K562 (cell line): Measurements from ENCODE around the gene PCDHGA4. TPM values are rescaled to one million over a fixed set of nuclear protein-coding genes. Genes with fewer than 3 reads are reported as not detected.

ENCODE experiments used
- ATF7 ChIP-seq: fragments of 450-650 bp; IDR thresholded peaks from 2 replicates; pipeline ENCODE4 v1.7.1; 2014; ENCODE audit warnings: mild to moderate bottlenecking, moderate library complexity
- CBX3 ChIP-seq, 2 experiments: IDR thresholded peaks; 1 replicate in 1 of 2; 2 replicates in 1 of 2; pipeline ENCODE4 v1.6.1; 2012; ENCODE audit warnings: inconsistent platforms in 2 of 2, low read length in 2 of 2, borderline replicate concordance in 1 of 2, control low read depth in 1 of 2
- EHMT2 ChIP-seq: fragments of 450-650 bp; IDR thresholded peaks from 2 replicates; pipeline ENCODE4 v1.6.1; 2018; ENCODE audit warnings: antibody characterized with exemption
- GATA2 ChIP-seq: sonication (generic); formaldehyde crosslinking; IDR thresholded peaks from 2 replicates; pipeline ENCODE4 v1.4.0; 2020; ENCODE audit warnings: mild to moderate bottlenecking, missing genetic modification reagents
- MCM3 ChIP-seq: fragments of 450-650 bp; IDR thresholded peaks from 2 replicates; pipeline ENCODE4 v1.6.1; 2016
- PPARD ChIP-seq: fragments of 250-450 bp; sonication (Bioruptor Pico); IDR thresholded peaks from 2 replicates; pipeline ENCODE4 v1.8.0; 2022; ENCODE audit warnings: inconsistent platforms, mild to moderate bottlenecking, moderate library complexity
- TAF9B ChIP-seq: fragments of 450-650 bp; IDR thresholded peaks from 2 replicates; pipeline ENCODE4 v1.6.1; 2018; ENCODE audit warnings: mild to moderate bottlenecking; ENCODE audit not compliant: partially characterized antibody
- TOE1 ChIP-seq, 2 experiments: fragments of 450-650 bp in 1 of 2; sonication (generic) in 1 of 2; formaldehyde crosslinking in 1 of 2; IDR thresholded peaks; 2 replicates each; pipeline versions ENCODE4 v1.7.1 to v1.8.0; 2016 to 2022; ENCODE audit warnings: borderline replicate concordance in 2 of 2, mild to moderate bottlenecking in 2 of 2, antibody characterized with exemption in 1 of 2, inconsistent platforms in 1 of 2, low read depth in 1 of 2, missing genetic modification reagents in 1 of 2, moderate library complexity in 1 of 2
- ZNF3 ChIP-seq: fragments of 250-450 bp; sonication (Bioruptor Pico); IDR thresholded peaks from 2 replicates; pipeline ENCODE4 v1.5.0; 2021; ENCODE audit warnings: mild to moderate bottlenecking, moderate library complexity
- ZNF778 ChIP-seq: fragments of 450-650 bp; formaldehyde crosslinking; IDR thresholded peaks from 2 replicates; pipeline ENCODE4 v1.4.0; 2020; ENCODE audit warnings: mild to moderate bottlenecking, moderate library complexity
- polyA plus RNA-seq, 8 experiments: library from polyadenylated mRNA; depleted of rRNA in 4 of 8; stranded (reverse) in 5 of 8; unstranded in 3 of 8; fragments of >200 nt; fragmentation: Nextera tagmentation in 2 of 8; fragmentation: Illumina TruSeq in 1 of 8; extraction: Ambion mirVana in 2 of 8; extraction: Trizol in 1 of 8; gene quantifications; 2 replicates each; pipeline versions ENCODE4 v1.2.1 to v1.2.3, GENCODE V29; 2011 to 2014; ENCODE audit warnings: inconsistent platforms in 1 of 8, missing spikeins in 1 of 8
- total RNA-seq, 7 experiments: library from RNA; depleted of rRNA in 6 of 7; stranded (reverse); fragments of >200 nt in 6 of 7; fragmentation: Illumina TruSeq in 2 of 7; extraction: Trizol in 2 of 7; gene quantifications; 2 replicates each; pipeline versions ENCODE4 v1.2.1 to v1.2.3, GENCODE V29; 2011 to 2021; ENCODE audit warnings: low replicate concordance in 1 of 7
- TF ChIP-seq, protein P1 (sequence below): fragments of 450-650 bp; IDR thresholded peaks from 2 replicates; pipeline ENCODE4 v1.6.1; 2016
- TF ChIP-seq, protein P2 (sequence below): sonication (generic); formaldehyde crosslinking; IDR thresholded peaks from 2 replicates; pipeline ENCODE4 v1.8.1; 2023; ENCODE audit warnings: mild to moderate bottlenecking, missing genetic modification reagents
- TF ChIP-seq, protein P3 (sequence below): IDR thresholded peaks from 2 replicates; pipeline ENCODE4 v1.6.1; 2012; ENCODE audit warnings: low read depth, low read length, improper control_type of control experiment, borderline replicate concordance
- TF ChIP-seq, protein P4 (sequence below): fragments of 250-450 bp; sonication (Bioruptor Pico); IDR thresholded peaks from 2 replicates; pipeline ENCODE4 v1.4.0; 2020; ENCODE audit warnings: mild to moderate bottlenecking, moderate library complexity, borderline replicate concordance

The PCDHGA4 gene
- total and polyA plus RNA-seq, 9 of the 15 experiments (the other 6 are each of a cell fraction or from before 2014, with no cell fraction given): 0.12 to 0.40 (median 0.36) TPM; not detected in 2

DNA sequence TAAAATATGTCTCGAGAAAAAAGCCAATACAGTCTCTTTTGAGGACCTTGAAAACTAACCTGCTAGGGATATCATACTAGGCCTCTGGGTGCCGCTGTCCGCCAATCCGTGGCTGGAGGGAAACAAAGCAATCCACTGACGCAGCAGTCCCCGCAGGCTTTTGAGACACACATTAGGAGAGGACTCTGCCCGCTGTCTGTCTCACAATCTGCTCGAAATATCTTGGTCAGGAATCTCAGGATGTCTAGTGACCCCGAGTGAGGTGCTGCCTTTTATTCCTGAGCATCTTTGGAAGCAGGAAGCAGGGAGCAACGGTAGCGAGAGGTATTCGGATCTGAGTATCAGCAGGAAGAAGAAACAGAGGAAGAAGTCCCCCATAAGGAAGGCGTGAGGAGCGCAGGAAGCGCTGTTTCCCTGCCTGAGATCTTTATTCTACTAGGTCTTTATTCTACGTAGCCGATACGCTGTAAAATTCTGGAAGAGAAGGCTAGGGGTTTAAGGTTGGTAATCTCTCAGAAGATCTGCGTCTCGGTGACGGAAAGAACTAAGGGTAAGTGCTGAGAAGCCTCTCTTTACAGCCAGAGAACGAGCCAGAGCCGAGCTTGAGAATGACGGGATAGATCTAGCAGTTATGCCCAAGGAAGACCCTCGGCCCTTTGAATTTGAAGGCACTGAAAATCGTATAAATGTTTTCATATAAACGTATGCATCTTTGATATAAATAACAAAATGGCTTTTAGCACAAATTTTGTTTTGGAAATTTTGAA, 28.6 kb upstream of the PCDHGA4 start (continued):
- TF ChIP-seq ZNF3 (CRISPR knock-in tag) (no peak), TOE1 (IDR thresholded peaks at IDR 0.05; ENCODE audit: borderline replicate concordance) (0 out of 2 replicates have a peak, but pooled peaks have one; percentile 35), TOE1 (CRISPR knock-in tag; IDR thresholded peaks at IDR 0.05; ENCODE audit: borderline replicate concordance, low read depth) (no peak), CBX3 (IDR thresholded peaks at IDR 0.05; ENCODE audit: borderline replicate concordance in 1 of 2, low read length in 2 of 2) (peak in 1 of 2 experiments; percentile 69; a peak in 2 of 3 replicates), MCM3 (no peak), ATF7 (no peak), PPARD (CRISPR knock-in tag) (no peak), ZNF778 (CRISPR knock-in tag) (no peak), GATA2 (CRISPR knock-in tag) (peak; percentile 51; the same call in 1 of the 2 replicates), EHMT2 (no peak), TAF9B (no peak)
- TF ChIP-seq, protein P1, sequence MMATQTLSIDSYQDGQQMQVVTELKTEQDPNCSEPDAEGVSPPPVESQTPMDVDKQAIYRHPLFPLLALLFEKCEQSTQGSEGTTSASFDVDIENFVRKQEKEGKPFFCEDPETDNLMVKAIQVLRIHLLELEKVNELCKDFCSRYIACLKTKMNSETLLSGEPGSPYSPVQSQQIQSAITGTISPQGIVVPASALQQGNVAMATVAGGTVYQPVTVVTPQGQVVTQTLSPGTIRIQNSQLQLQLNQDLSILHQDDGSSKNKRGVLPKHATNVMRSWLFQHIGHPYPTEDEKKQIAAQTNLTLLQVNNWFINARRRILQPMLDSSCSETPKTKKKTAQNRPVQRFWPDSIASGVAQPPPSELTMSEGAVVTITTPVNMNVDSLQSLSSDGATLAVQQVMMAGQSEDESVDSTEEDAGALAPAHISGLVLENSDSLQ: peak; percentile 55
- TF ChIP-seq, protein P2, sequence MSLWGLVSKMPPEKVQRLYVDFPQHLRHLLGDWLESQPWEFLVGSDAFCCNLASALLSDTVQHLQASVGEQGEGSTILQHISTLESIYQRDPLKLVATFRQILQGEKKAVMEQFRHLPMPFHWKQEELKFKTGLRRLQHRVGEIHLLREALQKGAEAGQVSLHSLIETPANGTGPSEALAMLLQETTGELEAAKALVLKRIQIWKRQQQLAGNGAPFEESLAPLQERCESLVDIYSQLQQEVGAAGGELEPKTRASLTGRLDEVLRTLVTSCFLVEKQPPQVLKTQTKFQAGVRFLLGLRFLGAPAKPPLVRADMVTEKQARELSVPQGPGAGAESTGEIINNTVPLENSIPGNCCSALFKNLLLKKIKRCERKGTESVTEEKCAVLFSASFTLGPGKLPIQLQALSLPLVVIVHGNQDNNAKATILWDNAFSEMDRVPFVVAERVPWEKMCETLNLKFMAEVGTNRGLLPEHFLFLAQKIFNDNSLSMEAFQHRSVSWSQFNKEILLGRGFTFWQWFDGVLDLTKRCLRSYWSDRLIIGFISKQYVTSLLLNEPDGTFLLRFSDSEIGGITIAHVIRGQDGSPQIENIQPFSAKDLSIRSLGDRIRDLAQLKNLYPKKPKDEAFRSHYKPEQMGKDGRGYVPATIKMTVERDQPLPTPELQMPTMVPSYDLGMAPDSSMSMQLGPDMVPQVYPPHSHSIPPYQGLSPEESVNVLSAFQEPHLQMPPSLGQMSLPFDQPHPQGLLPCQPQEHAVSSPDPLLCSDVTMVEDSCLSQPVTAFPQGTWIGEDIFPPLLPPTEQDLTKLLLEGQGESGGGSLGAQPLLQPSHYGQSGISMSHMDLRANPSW (CRISPR knock-in tag): no peak
- TF ChIP-seq, protein P3, sequence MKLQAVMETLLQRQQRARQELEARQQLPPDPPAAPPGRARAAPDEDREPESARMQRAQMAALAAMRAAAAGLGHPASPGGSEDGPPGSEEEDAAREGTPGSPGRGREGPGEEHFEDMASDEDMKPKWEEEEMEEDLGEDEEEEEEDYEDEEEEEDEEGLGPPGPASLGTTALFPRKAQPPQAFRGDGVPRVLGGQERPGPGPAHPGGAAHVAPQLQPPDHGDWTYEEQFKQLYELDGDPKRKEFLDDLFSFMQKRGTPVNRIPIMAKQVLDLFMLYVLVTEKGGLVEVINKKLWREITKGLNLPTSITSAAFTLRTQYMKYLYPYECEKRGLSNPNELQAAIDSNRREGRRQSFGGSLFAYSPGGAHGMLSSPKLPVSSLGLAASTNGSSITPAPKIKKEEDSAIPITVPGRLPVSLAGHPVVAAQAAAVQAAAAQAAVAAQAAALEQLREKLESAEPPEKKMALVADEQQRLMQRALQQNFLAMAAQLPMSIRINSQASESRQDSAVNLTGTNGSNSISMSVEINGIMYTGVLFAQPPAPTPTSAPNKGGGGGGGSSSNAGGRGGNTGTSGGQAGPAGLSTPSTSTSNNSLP: no peak
- TF ChIP-seq, protein P4, sequence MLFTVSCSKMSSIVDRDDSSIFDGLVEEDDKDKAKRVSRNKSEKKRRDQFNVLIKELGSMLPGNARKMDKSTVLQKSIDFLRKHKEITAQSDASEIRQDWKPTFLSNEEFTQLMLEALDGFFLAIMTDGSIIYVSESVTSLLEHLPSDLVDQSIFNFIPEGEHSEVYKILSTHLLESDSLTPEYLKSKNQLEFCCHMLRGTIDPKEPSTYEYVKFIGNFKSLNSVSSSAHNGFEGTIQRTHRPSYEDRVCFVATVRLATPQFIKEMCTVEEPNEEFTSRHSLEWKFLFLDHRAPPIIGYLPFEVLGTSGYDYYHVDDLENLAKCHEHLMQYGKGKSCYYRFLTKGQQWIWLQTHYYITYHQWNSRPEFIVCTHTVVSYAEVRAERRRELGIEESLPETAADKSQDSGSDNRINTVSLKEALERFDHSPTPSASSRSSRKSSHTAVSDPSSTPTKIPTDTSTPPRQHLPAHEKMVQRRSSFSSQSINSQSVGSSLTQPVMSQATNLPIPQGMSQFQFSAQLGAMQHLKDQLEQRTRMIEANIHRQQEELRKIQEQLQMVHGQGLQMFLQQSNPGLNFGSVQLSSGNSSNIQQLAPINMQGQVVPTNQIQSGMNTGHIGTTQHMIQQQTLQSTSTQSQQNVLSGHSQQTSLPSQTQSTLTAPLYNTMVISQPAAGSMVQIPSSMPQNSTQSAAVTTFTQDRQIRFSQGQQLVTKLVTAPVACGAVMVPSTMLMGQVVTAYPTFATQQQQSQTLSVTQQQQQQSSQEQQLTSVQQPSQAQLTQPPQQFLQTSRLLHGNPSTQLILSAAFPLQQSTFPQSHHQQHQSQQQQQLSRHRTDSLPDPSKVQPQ (CRISPR knock-in tag): no peak
